Stimulated activated CD8-positive, alpha-beta memory T cell treated with anti-CD3 and anti-CD28 coated beads, Interleukin-12 subunit alpha, Interleukin-12 subunit beta, amount 100 ng/mL, for 1 hour (primary cell): ENCODE data around the gene PRKAR1B.

Experiments
- DNase-seq: peaks from one replicate; pipeline ENCODE4 v3.0.0-alpha.2; 2020; ENCODE audit warnings: low read depth

The PRKAR1B gene

DNA sequence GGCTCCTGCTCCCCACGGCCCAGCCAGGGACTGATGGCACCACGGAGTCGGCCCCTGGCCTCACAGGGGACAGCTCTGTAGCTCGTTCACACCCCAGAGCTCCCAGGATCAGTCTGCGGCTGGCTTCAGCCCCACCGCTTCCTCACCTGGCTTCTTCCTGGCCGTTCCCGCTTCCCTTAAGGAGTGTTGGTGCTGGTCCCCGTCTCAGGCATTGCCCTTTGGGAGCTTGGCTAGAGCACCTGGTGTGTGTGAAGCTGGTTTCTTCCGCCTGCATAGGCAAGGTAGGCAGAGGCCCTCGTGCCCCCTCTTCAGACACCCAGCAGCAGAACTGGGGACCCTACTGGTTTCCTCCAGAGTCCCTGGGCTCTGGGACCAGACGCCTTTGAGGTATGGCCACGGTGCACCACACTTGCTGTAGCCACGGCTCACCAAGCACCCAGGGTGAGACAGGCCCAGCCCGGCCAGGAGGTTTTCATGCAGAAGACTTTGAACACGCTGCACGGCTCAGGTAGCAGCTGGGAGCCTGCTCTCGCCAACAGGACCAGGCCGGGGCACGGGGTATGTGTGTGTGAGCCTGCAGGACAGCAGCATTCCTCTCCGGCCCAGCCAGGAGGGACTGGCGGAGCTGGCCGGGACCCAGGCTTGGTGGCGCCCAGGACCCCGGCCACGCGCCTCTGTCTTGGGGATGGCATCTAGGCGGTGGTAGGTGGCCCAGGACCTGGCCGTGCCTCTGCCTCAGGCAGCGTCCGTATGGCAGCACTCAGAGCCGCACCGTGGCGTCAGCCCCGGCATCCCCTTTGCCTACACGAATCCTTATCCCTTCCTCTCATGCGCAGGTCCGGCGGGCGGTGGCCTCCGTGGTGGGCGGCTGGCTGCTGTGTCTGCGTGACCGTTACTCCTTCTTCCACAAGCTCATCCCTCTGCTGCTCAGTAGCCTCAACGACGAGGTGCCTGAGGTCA, 13.2 kb upstream of the PRKAR1B start:
- DNase-seq, result no peak

DNA sequence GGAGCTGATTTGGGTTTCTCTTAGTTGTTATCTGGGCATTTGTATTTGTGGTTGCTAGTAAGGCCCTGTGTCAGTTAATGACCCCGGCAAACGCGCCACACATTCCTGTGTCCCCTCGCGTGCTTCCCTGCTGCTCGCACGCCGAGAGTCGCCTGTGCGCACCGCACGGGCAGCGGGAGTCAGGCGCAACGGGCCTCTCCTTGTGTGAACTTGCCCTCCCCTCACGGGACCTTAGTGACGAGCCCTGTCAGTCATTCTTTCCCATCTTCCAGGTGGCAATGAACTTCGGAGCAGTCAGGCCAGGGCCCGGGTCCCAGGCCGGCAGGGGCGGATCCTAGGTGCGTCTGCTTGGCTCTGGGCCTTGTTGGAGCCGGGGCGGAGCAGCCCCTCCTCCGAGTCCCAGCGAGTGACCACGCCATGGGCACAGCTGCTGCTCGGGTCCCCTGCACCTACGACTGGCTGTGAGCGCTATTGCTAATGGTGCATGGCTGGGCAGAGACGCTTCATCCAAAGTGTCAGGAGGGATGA, 12.4 kb upstream of the PRKAR1B start:
- DNase-seq, result no peak

DNA sequence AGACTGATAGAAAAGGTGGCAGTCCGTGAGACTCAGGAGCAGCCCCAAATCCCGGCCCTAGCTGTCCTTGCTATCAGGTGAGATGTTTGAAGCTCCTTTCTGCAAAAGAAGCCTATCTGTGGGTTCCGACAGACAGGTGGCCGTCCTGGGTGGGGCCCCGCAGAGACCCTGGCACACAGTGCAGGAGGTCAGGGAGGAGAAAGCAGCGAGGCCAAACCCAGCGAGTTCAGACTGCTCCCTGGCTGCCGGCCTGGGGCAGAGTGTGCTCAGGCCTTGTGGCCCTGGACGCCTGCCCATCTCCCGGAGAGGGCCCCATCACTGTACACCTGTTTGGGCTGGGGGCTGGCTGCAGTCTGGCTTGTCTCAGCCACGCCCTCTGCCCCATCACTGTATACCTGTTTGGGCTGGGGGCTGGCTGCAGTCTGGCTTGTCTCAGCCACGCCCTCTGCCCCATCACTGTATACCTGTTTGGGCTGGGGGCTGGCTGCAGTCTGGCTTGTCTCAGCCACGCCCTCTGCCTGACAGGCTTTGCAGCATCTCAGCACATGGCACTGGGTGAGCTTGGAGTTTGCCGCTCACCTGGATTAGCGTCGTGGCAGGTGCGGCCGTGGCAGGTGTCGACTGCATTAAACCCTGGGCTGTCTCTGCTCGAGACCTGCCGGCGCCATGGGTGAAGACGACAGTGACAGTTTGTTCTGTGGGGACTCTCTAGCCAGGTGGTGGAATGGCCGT, 11.8 kb upstream of the PRKAR1B start:
- no peak for DNase-seq

DNA sequence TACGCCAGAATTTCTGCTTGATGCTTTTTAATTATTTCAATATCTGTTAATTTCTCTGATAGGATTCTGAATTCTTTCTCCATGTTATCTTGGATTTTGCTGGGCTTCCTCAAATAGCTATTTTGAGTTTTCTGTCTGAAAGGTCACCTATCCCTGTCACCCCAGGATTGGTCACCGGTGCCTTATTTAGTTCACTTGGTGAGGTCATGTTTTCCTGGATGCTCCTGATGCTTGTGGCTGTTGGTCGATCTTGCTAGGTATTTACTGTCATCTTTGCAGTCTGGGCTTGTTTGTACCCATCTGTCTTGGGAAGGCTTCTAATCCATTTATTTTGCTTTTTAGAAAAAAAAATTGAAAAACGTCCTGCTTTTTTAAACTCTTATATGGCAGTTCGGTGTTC, 11.2 kb upstream of the PRKAR1B start:
- DNase-seq, result no peak

DNA sequence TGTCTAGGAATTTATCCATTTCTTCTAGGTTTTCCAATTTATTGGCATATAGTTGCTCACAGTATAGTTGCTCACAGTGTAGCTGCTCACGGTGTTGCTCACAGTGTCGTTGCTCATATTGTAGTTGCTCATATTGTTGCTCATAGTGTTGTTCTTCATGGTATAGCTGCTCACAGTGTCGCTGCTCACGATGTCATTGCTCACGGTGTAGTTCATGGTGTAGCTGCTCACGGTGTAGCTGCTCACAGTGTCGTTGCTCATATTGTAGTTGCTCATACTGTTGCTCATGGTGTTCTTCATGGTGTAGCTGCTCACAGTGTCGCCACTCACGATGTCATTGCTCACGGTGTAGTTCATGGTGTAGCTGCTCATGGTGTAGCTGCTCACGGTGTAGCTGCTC, 7.7 kb upstream of the PRKAR1B start:
- DNase-seq, result no peak

DNA sequence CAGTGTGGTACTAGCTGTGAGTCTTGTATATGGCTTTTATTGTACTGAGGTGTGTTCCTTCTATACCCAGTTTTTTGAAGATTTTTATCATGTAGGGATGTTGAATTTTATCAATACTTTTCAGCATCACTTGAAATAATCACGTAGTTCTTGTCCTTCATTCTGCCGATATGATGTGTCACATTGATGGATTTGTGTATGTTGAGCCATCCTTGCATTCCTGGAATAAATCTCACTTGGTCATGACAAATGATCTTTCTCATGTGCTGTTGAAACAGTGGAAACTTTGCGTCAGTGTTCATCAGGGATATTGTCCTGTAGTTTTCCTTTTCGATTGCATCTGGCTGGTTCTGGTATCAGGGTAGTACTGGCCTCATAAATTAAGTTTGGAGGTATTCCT, 7.1 kb upstream of the PRKAR1B start:
- no peak for DNase-seq

DNA sequence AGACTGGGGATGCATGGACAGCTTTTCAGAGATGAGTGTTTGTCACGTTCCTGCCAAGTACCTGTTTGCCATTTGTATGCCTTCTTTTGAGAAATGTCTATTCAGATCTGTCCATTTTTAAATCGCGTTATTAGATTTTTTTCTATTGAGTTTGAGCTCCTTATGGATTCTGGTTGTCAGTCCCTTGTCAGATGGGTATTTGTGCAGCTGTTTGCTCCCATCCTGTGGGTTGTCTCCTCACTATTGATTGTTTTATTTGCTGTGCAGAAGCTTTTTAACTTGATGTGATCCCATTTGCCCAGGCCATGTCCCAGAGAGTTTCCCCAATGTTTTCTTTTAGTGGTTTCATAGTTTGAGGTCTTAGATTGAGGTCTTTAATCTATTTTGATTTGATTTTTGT, 5.5 kb upstream of the PRKAR1B start:
- no peak for DNase-seq

DNA sequence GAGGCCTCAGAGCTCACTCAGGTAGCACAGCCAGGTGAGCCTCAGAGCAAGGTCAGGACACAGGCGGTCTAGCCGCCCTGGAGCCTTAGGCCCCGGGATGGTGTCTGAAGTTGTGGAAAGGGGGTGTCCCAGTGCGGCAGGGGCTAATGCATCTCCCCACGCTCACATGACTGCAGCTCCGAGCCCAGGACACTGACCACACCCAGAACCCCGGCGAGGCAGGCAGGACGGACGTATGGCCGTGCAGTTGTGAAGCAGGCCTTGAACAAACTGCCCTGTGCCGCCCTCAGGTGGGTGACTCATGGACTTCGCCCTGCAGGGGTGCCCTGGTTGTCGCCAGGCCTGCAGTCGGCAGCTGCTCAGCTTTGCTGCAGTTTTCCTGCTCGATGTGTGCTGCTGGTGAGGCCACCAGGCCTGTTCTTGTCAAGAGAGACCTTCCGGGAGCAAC, 5.0 kb upstream of the PRKAR1B start:
- no peak for DNase-seq

DNA sequence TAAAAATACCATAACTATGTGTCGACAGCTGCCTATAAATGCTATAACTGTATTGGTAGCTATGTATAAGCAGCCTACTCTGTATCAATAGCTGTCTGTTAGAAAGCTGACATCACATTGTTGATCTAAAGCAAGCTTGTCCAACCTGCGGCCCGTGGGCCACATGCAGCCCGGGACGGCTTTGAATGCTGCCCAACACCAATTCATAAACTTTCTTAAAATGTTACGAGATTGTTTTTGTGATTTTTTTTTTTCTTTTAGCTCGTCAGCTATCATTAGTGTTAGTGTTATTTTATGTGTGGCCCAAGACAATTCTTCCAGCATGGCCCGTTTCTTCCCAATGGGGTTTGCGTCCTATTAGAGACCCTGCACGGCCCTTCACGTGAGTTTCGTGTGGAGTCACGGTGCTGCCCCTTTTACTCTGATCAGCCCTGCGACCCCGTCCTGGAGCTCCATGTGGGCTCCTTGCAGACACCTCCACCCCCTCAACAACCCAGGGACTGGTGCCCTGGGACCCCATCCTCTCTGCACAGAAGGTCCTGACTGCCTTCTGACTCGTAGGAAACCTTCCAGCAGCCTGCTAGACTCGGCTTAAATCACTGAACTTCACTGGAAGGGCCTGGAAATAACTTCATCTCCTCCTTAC, 4.5 kb upstream of the PRKAR1B start:
- DNase-seq, result no peak

DNA sequence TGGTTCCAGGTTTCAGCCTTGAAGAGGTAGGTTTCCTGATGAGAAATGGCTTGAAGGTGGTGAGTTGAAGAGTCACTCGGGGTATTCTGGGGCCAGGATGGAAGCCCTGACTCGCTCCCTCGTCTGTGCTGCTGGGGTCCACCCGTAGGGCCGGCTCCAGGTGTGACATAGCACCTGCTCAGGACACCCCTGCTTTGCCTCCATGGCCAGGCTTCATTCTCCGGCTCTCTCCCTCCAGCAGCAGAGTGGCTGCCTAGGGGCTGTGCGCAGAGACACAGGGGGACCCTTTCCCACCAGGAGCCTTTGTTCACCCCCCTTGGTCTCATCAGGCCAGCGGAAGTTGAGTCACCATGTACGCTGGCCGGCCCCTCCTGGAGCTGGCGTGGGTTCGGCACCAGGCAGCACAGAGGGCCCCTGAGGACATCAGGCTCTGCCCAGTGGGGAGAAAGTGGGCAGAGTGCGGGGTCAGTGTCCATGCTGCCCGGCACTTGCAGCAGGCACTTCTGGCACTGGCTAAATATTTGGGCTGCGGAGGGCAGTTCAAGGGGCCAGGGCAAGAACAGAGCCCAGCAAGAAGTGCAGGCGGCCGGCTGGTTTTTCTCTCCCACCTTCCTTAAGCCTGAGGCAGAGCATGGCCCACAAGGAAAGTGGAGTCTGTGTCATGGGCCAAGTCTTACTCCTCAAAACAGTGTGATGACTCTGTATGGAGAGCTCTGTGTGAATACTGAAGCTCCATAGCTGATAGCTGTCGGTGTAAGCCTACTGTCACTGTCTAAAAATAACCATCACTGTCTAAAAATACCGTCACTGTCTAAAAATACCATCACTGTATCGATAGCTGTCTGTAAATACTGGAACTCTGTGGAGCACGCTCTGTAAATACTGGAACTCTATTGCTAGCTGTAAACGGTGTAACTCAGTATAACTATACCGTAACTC, 3.7 kb upstream of the PRKAR1B start:
- no peak for DNase-seq

DNA sequence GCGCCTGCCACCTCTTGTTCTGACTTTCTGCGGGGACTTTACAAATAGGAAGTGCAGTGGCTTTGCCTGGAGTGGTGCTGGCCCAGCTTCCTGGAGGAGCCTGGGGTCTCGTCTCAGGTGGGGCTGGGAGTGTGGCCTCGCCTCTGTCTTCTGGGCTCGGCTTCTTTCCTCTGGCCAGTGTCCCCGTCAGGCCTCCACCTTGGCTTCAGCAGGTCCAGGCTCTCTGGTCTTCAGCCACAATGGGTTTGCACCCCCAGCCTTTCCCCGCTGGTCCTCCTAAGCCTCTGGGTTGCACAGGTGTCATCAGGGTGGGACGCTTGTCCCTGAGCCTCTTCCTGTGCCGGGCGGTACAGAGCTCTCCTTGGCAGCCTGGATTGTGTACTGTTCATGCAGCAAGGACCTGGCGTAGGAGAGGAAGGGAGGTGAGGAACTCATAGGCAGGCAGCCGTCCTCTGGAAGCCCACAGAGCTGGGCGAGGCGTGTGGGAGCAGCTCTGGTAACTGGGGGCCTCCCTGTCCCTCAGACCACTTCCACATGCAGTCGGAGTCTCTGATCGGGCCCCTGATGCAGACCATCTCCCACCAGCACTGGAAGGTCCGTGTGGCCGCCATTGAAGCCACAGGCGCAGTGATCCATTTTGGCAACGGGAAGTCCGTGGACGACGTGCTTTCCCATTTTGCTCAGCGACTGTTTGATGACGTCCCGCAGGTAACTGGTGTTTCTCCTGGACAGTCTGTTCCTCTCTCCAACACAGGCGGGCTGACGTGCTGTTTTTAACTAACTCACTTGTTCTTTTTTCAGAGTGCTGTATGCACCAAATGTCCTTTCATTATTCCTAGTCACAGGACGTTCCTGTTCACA, 2.3 kb upstream of the PRKAR1B start:
- DNase-seq, result no peak

DNA sequence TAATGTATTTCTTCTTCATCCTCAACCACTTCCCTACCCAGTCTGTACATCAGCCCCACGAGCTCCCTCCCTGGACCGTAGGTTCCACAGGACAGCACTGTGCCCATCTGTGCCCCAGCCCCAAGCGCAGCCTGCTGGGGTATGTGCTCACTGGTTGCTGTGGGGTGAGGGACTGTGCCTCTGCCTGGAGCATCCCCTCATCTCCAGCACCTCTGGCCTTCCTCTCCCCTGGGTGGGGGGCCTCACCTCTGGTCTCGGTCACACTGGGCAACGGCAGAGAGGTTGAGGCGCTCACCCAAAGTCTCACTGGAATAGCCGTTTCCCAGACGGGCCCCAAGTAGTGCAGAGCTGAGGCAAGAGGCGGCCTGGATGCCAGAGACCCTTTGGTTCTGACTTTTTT, 1.5 kb upstream of the PRKAR1B start:
- DNase-seq, result no peak

DNA sequence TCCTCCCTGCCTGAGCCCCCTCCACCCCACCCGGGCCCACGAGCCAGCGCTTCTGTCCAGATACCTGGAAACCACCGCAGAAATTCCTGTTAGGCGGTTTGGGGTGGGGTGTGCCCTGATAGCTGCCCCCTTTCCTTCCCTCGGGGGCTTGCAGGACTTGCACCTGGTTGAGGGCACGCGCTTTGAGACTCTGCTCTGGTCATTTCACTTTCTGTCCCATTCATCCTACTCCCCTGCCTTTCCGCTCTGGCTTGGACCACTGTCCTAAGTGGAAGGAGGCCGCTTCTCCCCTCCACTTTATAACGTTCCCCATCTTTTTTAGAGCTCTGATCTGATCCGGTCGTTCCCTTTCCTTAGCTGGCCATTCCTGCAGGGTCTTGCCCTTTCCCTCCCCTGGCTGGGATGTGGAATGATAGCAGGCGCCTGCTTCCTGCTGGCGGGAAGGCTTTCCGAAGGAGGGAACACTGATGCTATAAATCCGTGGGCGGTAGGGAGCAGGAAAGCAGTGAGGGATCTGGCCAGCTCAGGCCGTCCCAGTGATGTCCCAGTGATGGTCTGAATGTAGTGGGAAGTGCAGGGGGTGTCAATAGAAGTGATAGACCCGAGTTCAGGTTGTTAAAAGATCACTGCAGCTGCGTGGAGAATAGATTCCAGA, 852 bp upstream of the PRKAR1B start:
- DNase-seq, result no peak

DNA sequence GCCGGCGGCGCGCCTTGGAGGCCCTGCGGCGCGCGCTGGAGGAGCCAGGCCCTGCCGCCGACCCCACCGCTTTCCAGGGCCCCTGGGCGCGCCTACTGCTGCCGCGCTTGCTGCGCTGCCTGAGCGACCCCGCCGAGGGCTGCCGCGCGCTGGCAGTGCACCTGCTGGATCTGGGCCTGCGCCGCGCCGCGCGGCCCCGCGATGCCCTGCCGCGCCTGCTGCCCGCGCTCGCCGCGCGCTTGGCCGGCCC, 302 bp downstream of the PRKAR1B start:
- no peak for DNase-seq

DNA sequence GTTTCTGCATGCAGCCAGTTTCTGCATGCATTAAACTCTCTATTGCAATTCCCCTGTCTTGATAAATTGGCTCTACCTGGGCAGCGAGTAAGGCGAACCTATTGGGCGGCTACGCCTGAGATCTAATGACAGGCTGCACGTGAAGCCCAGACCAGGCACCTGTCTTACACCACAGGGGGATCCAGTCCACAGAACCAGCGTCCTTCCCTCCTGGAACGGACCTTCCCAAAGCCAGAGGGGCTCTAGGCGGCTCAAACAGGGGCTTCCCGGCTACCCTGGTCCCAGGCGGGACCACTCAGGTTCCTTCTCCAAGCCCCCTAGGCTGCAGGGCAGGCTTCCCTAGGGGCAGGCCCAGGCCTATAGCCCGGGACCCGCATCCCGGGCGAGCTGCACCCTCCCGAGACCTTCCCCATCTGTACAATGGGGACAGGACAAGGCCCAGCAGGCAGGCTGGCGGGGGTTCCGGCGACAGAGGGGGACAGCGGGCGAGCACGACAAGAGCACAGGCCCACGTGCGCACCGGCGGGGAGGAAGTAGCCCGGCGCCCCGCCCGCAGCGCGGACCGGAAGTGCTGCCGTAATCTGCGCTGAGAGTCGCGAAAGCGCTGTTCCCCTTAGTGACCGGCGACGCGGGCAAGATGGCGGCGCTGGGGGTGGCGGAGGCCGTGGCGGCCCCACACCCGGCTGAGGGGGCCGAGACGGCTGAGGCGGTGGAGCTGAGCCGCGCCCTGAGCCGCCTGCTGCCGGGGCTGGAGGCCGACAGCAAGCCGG, 812 bp downstream of the PRKAR1B start, which contains the start of gene DNAAF5:
DNAAF5 (plus strand) TSS at position 616 of the 770 bp plus-strand sequence; CDS start at position 638, 22 bp downstream.
- peak; percentile 79 for DNase-seq

DNA sequence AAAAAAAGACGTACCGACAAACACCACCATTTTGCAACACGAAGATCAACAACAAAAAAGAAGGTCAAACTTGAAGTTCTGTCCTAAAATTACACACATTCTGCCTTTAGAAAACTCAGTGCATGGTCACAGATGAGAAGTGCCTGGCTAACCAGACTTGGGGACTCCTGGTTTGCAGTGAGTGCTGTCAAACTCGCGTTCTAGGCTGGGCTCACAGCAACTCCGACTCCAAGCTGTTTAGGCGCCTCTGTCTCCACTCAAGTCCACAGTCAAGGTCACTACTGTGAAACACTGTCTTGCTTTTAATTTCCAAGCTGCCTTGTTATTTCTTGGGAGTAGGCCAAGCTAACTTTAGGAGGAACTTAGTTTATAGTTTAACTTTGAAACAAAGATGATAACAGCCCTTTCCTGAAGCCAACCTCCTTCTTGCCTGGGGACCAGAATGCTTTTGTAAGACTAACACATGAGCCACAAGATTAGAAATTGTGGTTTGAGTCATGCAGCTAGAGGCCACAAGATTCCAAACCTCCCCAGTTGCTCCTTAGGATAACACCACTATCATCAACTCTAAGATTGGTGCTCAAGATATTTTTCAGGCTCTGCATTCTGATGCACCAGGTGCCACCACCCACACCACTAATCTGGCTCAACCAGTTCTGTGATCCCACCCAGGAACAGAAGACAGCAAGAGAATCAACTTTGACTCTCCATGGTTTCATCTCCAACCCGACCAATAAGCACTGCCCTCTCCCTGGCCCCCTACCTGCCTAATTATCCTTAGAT, 1.7 kb downstream of the PRKAR1B start:
- DNase-seq, result no peak

DNA sequence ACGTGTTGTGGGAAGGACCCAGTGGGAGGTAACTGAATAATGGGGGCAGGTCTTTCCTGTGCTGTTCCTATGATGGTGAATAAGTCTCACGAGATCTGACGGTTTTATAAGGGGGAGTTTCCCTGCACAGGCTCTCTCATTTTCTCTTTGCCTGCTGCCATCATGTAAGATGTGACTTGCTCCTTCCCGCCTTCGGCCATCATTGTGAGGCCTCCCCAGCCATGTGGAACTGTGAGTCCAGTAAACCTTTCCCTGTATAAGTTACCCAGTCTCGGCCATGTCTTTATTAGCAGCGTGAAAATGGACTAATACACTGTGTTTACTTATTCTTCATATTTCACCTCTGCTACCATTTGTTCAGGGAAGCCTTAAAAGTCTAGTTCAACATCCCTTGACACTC, 2.8 kb downstream of the PRKAR1B start:
- DNase-seq, result no peak

DNA sequence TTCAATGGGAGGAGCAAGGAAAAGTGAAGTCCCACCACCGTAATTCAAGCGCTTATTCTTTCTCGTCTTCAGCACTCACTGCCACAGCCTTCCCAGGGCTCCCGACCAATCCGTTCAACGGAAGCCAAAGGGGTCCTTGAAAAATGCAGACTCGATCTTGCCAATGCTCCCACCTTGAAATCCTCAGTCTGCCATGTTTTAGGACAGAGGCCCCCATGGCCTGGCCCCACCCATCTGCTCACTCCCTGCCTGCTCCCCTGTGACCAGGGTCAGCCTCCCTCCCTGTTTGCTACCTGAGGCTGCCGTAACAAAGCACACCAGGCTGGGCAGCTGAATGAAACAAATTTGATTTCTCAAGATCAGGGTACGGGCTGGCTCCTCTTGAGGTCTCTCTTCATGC, 3.5 kb downstream of the PRKAR1B start:
- DNase-seq, result no peak
